ENCODE results near the gene HOXB6.

DNA sequence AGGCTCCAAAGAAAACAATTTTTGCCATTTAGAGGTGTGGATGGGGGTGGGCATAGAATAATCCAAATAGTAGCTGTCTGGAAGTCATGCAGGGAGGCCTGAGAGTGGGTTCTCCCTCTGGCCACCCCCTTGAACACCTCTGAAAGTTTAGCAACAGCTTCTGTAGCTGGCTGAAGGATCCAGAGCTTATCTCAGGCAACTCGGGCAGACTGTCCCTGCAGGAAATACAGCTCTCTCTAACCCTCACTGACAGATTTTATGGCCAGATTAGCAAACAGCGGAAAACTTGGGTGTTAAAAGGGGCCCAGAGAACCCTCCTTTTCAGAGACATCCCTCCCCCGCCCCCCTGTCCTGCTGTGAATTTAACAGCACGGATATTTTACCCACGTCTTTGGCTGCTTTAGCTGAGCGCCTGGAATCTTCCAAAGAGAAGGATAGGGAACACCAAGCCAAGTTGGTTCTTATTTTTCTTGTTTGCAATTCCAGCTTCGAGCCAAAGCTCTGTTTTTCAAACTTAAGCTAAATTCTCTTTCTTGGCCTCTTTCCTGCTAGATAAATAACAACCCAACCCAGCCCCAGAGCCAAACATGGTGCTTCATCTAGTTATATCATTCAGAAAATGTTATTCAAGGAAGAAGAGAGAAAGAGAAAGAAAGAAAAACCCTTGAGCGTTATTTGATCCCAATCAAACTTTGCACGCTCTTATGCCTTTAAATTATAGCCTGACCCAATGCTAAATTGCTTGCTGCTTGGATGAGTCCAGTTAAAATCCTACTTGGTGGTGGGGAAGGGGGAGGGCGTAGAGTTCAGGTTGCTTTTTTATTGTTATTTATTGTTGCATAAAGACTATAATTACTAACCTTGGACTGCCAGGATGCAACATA lies 57.6 kb downstream of the HOXB6 start:
- TF ChIP-seq, protein P1, sequence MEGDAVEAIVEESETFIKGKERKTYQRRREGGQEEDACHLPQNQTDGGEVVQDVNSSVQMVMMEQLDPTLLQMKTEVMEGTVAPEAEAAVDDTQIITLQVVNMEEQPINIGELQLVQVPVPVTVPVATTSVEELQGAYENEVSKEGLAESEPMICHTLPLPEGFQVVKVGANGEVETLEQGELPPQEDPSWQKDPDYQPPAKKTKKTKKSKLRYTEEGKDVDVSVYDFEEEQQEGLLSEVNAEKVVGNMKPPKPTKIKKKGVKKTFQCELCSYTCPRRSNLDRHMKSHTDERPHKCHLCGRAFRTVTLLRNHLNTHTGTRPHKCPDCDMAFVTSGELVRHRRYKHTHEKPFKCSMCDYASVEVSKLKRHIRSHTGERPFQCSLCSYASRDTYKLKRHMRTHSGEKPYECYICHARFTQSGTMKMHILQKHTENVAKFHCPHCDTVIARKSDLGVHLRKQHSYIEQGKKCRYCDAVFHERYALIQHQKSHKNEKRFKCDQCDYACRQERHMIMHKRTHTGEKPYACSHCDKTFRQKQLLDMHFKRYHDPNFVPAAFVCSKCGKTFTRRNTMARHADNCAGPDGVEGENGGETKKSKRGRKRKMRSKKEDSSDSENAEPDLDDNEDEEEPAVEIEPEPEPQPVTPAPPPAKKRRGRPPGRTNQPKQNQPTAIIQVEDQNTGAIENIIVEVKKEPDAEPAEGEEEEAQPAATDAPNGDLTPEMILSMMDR (IDR thresholded peaks at IDR 0.05): no peak
- TF ChIP-seq POLR2A (IDR thresholded peaks at IDR 0.05): no peak

Data from thyroid gland (tissue), 4 donors.